ENCODE results near the gene ANTKMT. TPM values are rescaled to one million over a fixed set of nuclear protein-coding genes. Genes with fewer than 3 reads are reported as not detected.
A peak's percentile ranks its signal among the peaks of the same experiment; 100 is the strongest.
"Not testable (repeated sequence)": the region's sequence is repeated elsewhere in the genome, so short reads cannot be mapped to it uniquely, and the experiment has no call there.

The ANTKMT gene
- total RNA-seq, 1 experiment from 2014 or later, result 29.8 TPM

GRCh38 chr16:743794-744500, 23.0 kb downstream of the ANTKMT start:
- no peaks in the 10 kb centered on the region for H3K36me3 ChIP-seq (replicated peaks; ENCODE audit: control insufficient read depth, insufficient read depth, low read length)
- peak; percentile 83 for DNase-seq
- no peak overlapping the region for H3K4me3 ChIP-seq (ENCODE audit: insufficient read depth, low read depth, low read length)
- no peaks in the 10 kb centered on the region for H3K27me3 ChIP-seq (ENCODE audit: control insufficient read depth, insufficient read depth, low read length)

DNA sequence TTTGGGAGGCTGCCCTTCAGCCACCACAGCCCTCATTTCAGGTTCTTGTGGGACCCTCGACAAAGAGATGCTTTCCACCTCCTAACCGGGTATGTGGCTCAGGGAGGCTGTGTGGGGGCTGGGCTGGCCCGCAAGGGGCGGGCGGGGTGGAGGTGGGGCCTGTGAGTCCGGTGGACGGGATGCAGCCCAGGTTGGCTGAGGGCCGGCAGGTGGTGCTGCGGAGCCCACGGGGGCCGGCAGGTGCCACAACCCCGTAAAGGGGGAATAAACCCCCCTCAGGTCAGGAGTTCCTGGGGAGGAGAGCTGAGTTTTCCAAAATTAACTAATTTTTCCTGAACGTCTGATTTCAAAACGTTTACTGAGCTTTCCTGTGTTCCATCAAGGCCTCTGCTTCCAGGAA, 24.8 kb downstream of the ANTKMT start:
- DNase-seq, result peak; percentile 99
- no peak overlapping the region for H3K4me3 ChIP-seq (ENCODE audit: insufficient read depth, low read depth, low read length)
- no peaks in the 10 kb centered on the region for H3K27me3 ChIP-seq (ENCODE audit: control insufficient read depth, insufficient read depth, low read length)

GRCh38 chr16:746637-747036, 25.7 kb downstream of the ANTKMT start:
- Histone ChIP-seq H3K4me3 (ENCODE audit: insufficient read depth, low read depth, low read length) (no peak overlapping the region), H3K36me3 (replicated peaks; ENCODE audit: control insufficient read depth, insufficient read depth, low read length) (no peaks in the 10 kb centered on the region), H3K27me3 (ENCODE audit: control insufficient read depth, insufficient read depth, low read length) (no peaks in the 10 kb centered on the region)
- no peak for DNase-seq

More for the DNA sequence above, 24.8 kb downstream of the ANTKMT start:
- H3K36me3 ChIP-seq (replicated peaks; ENCODE audit: control insufficient read depth, insufficient read depth, low read length), result no peaks in the 10 kb centered on the region

DNA sequence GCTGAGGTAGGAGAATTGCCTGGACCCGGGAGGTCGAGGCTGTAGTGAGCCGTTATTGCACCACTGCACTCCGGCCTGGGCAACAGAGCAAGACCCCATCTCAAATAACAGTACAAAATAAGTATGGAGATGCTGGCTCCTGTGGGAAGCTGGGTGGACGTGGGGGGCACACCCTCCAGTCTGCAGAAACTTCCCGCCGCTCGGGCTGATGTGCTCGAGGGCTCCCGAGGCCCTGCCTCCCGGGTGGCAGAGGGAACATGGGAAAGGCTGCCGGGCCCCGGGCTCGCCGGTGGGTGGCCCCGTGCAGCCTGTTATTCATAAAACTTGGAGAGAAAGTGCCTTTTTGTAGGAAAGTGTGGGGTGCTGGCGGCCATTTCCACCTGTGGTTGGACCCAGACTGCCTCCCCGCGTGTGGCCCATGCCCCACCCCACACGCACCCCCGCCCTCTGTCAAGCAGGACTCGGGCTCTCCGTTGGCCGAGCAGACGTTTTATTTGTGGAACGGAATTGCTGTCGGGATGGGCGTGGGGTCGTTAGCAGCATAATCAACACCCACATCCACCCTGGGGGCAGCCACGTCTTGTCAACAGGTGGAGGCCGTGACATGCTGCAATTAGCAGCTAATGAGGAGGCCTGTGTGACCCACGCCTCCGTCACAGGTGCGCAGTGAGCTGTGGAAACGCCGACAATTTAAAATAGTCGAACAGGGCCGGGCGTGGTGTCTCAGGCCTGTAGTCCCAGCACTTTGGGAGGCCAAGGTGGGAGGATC, 27.2 kb downstream of the ANTKMT start:
- H3K36me3 ChIP-seq (replicated peaks; ENCODE audit: control insufficient read depth, insufficient read depth, low read length), result no peaks in the 10 kb centered on the region
- no peaks in the 10 kb centered on the region for H3K27me3 ChIP-seq (ENCODE audit: control insufficient read depth, insufficient read depth, low read length)
- DNase-seq, result no peak
- no peak overlapping the region for H3K4me3 ChIP-seq (ENCODE audit: insufficient read depth, low read depth, low read length)

- H3K4me3 ChIP-seq (ENCODE audit: insufficient read depth, low read depth, low read length), result no peak overlapping the region
- DNase-seq, result no peak
- no peaks in the 10 kb centered on the region for H3K27me3 ChIP-seq (ENCODE audit: control insufficient read depth, insufficient read depth, low read length)
- H3K36me3 ChIP-seq (replicated peaks; ENCODE audit: control insufficient read depth, insufficient read depth, low read length), result no peaks in the 10 kb centered on the region
Observed at GRCh38 chr16:749010-749409, 28.1 kb downstream of the ANTKMT start.

DNA sequence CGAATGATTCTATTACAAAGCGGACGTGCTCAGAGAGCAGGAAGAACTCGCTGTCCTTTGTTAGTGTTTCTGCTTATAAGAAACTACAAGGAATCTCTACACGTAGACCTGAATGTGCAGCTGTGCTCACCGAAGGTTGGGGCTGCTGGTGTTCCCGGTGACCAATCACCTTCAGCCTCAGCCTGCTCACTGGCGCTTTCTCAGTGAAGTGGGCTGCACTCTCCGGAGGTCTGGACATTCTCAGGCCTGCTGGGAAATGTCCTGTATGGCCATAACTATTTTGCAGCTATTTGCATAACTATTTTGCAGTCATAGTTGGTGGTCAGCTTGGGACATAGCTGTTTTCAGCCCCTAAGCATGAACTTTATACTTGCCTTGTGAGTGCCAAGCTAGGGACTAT, 29.5 kb downstream of the ANTKMT start:
- no peaks in the 10 kb centered on the region for H3K36me3 ChIP-seq (replicated peaks; ENCODE audit: control insufficient read depth, insufficient read depth, low read length)
- H3K27me3 ChIP-seq (ENCODE audit: control insufficient read depth, insufficient read depth, low read length), result no peaks in the 10 kb centered on the region
- DNase-seq, result no peak
- H3K4me3 ChIP-seq (ENCODE audit: insufficient read depth, low read depth, low read length), result no peak overlapping the region

DNA sequence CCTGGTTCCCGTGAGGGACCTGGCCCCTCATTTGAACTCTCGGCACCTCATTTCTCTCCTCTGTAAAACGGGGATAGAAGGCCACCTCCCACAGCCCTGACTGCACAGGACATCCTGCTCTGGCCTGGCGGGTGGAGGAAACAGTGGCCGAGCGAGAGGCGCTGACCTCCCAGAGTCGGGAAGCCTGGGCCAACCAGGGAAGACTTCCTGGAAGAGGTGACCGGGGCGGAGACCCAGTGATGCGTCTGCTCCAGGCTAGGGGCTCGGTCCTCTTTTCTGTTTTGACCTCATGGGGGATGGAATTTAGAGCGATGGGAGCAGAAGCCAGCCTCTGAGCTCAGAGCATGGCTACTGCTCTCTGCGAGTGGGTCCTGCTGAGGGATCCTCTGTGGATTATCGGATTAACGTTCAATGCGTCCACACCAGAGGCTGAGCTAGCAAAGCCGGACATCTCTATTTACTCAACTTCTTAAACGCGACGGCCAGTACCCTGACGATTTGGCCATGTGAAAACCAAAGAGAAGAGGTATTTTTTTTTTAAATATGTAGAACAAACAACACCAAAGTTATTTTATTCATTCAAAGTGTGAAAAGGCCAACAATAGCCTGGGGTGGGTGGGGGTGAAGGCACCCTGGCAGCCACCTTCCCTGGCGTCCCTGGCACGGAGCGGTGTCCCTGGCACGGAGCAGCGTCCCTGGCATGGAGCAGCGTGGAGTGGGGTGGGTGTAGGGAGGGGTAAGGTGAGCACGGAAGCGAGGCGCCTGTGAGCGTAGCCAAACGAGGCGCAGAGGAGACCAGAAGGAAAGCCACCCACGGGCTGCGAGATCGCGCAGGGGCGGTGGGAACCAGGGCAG, 30.4 kb downstream of the ANTKMT start:
- DNase-seq, result no peak
- no peaks in the 10 kb centered on the region for H3K27me3 ChIP-seq (ENCODE audit: control insufficient read depth, insufficient read depth, low read length)
- H3K4me3 ChIP-seq (ENCODE audit: insufficient read depth, low read depth, low read length), result no peak overlapping the region

GRCh38 chr16:752007-752312, 31.0 kb downstream of the ANTKMT start:
- no peak overlapping the region for H3K4me3 ChIP-seq (ENCODE audit: insufficient read depth, low read depth, low read length)
- no peak for DNase-seq

More for the DNA sequence above, 30.4 kb downstream of the ANTKMT start:
- H3K36me3 ChIP-seq (replicated peaks; ENCODE audit: control insufficient read depth, insufficient read depth, low read length), result no peaks in the 10 kb centered on the region

DNA sequence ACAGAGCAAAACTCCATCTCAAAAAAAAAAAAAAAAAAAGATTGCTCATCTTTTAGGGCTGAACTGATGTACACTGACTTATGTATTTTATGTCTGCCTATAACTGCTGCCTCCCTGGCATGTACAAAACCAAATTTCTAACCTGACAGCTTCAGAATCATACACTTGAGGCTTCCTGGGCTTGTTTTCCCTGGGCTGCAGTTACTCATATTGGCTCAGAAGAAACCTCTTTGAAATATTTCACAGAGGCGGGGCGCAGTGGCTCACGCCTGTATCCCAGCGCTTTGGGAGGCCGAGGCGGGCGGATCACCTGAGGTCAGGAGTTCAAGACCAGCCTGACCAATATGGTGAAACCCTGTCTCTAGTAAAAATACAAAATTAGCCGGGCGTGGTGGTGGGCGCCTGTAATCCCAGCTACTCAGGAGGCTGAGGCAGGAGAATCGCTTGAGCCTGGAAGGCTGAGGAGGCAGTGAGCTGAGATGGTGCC, 33.2 kb downstream of the ANTKMT start:
- H3K27me3 ChIP-seq (ENCODE audit: control insufficient read depth, insufficient read depth, low read length); H3K4me3 ChIP-seq (ENCODE audit: insufficient read depth, low read depth, low read length); H3K36me3 ChIP-seq (replicated peaks; ENCODE audit: control insufficient read depth, insufficient read depth, low read length); DNase-seq: not testable (repeated sequence)

More at GRCh38 chr16:752007-752312, 31.0 kb downstream of the ANTKMT start:
- H3K36me3 ChIP-seq (replicated peaks; ENCODE audit: control insufficient read depth, insufficient read depth, low read length), result no peaks in the 10 kb centered on the region
- no peaks in the 10 kb centered on the region for H3K27me3 ChIP-seq (ENCODE audit: control insufficient read depth, insufficient read depth, low read length)

GRCh38 chr16:754656-755055, 33.7 kb downstream of the ANTKMT start:
- Histone ChIP-seq H3K27me3 (ENCODE audit: control insufficient read depth, insufficient read depth, low read length) (no peaks in the 10 kb centered on the region), H3K4me3 (ENCODE audit: insufficient read depth, low read depth, low read length) (no peak overlapping the region), H3K36me3 (replicated peaks; ENCODE audit: control insufficient read depth, insufficient read depth, low read length) (no peaks in the 10 kb centered on the region)
- DNase-seq, result no peak

DNA sequence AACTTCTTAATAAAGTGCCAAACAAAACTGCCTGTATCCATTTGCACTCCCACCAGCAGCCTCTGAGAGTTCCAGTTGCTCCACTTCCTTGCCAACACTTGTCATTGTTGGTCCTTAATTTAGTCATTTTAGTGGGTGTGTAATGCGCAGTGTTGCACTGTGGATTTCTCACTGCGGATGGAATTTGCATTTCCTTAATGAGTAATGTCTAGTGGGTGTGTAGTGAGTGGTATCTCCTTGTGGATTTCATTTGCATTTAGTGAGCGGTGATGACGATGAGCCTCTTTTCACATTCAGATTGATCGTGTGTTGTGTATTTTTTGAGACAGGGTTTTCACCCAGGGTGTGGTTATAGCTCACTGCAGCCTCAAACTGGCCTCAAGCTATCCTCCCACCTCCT, 35.5 kb downstream of the ANTKMT start:
- no peak for DNase-seq
- no peaks in the 10 kb centered on the region for H3K27me3 ChIP-seq (ENCODE audit: control insufficient read depth, insufficient read depth, low read length)
- no peak overlapping the region for H3K4me3 ChIP-seq (ENCODE audit: insufficient read depth, low read depth, low read length)
- H3K36me3 ChIP-seq (replicated peaks; ENCODE audit: control insufficient read depth, insufficient read depth, low read length), result no peaks in the 10 kb centered on the region

DNA sequence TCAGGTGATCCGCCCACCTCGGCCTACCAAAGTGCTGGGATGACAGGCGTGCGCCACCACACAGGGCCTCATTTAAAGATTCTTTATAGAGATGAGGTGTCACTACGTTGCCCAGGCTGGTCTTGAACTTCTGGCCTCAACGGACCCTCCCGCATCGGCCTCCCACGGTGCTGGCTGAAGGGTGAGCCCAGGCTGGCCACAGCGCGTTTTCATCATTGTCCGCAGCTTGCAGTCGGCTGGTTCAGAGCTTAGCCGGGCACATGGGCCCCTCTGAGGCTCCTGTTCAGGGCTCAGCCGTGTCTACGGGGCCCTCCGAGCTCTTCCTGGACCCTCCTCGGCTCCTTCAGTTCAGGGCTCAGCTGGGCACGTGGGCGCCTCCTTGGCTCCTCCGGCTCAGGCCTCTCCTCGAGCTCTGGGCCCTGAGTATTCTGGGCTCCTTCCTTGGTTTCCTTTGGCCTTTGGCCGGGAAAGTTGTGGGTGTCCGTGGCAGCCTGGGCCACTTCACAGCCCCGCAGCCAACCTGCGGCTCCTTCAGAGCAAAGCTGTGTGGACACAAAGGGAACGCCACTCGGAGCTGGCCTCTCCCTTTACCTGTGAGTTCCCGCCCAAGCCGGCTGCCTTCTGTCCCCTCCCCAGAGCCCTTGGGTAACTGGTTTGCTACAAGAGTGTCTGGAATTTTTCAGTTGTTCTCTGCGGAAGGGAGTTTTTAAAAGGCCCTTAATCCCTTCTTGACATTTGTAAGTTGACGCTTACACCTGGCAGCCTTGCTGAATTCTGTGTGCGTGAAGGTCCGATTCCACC, 38.4 kb downstream of the ANTKMT start:
- H3K36me3 ChIP-seq (replicated peaks; ENCODE audit: control insufficient read depth, insufficient read depth, low read length), result no peaks in the 10 kb centered on the region
- H3K4me3 ChIP-seq (ENCODE audit: insufficient read depth, low read depth, low read length), result no peak overlapping the region

GRCh38 chr16:760065-760464, 39.1 kb downstream of the ANTKMT start:
- DNase-seq, result no peak
- Histone ChIP-seq H3K4me3 (ENCODE audit: insufficient read depth, low read depth, low read length) (no peak overlapping the region), H3K27me3 (ENCODE audit: control insufficient read depth, insufficient read depth, low read length) (no peaks in the 10 kb centered on the region), H3K36me3 (replicated peaks; ENCODE audit: control insufficient read depth, insufficient read depth, low read length) (no peaks in the 10 kb centered on the region)

More for the DNA sequence above, 38.4 kb downstream of the ANTKMT start:
- no peak for DNase-seq
- H3K27me3 ChIP-seq (ENCODE audit: control insufficient read depth, insufficient read depth, low read length), result no peaks in the 10 kb centered on the region
